ENCODE results near the gene CDSN. TPM values are rescaled to one million over a fixed set of nuclear protein-coding genes. Genes with fewer than 3 reads are reported as not detected.

CDSN gene
- total and polyA plus RNA-seq, 2 donors (not counting 1 experiment from before 2014, with no cell fraction given), result not detected

DNA sequence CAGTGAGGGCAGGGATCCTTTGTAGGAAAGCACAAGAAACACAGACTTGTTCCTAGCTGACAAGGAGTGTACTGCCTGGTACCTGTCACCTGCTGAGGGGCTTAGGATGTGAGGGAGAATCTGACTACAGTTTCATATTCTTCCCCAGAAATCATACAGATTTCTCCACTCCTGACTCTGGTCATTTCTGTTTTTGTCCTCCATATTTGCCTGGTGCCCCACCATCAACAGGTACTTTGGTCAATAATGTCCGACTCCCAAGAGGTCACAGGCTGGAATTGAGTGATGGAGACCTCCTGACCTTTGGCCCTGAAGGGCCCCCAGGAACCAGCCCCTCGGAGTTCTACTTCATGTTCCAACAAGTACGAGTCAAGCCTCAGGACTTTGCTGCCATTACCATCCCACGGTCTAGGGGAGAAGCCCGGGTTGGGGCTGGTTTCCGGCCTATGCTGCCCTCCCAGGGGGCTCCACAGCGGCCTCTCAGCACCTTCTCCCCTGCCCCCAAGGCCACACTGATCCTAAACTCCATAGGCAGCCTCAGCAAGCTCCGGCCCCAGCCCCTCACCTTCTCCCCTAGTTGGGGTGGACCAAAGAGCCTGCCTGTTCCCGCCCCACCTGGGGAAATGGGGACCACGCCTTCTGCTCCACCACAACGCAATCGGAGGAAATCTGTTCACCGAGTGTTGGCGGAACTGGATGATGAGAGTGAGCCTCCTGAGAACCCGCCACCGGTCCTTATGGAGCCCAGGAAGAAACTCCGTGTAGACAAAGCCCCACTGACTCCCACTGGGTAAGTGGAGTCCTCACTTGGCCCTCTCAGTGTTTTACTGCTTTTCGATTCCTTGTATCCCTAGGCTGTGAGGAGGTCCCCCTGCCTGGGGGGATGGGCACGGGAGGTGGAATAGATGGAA is 41.2 kb upstream of the CDSN start:
- Histone ChIP-seq H3K27ac (ENCODE audit: low read length in 2 of 2) (no peak overlapping the region), H3K79me2 (ENCODE audit: control insufficient read depth, insufficient read depth, low read length) (no peaks in the 10 kb centered on the region), H3K9me3 (ENCODE audit: control extremely low read depth in 1 of 3, control insufficient read depth in 2 of 3, insufficient read depth in 1 of 3, low read length in 2 of 3) (no peaks in the 10 kb centered on the region), H4K20me1 (ENCODE audit: control insufficient read depth, insufficient read depth, low read length, poor library complexity, severe bottlenecking) (no peaks in the 10 kb centered on the region), H3K9ac (ENCODE audit: low read length) (no peak overlapping the region), H3K4me2 (replicated peaks; ENCODE audit: low read depth, low read length, poor library complexity, severe bottlenecking) (no peak overlapping the region), H2AFZ (ENCODE audit: insufficient read depth, low read depth, low read length, poor library complexity, severe bottlenecking) (no peak overlapping the region), H3K36me3 (replicated peaks in 1 of 2; ENCODE audit: control extremely low read depth in 1 of 2, control insufficient read depth in 1 of 2, extremely low read depth in 1 of 2, insufficient read depth in 2 of 2, low read length in 1 of 2) (no peaks in the 10 kb centered on the region), H3K4me1 (ENCODE audit: control insufficient read depth in 2 of 2, insufficient read depth in 2 of 2, low read length in 2 of 2) (peaks cover 13 to 33% of the 10 kb centered on the region in 2 donors), H3K4me3 (ENCODE audit: control extremely low read depth in 1 of 5, extremely low read depth in 1 of 5, insufficient read depth in 1 of 5, low read depth in 2 of 5, low read length in 4 of 5) (no peak overlapping the region), H3K27me3 (replicated peaks in 1 of 4; ENCODE audit: control extremely low read depth in 1 of 4, control insufficient read depth in 3 of 4, insufficient read depth in 4 of 4, low read length in 3 of 4) (no peaks in the 10 kb centered on the region)
- TF ChIP-seq CTCF (IDR thresholded peaks at IDR 0.05) (no peak), EZH2 (IDR thresholded peaks at IDR 0.05; ENCODE audit: borderline replicate concordance, insufficient read depth, low read depth, low read length, poor library complexity, severe bottlenecking) (no peak)
- intact Hi-C loops (cut with micrococcal nuclease), result no loop called here
- no peak overlapping the region for H3K27ac Mint-ChIP-seq
- DNase-seq (no peak), ATAC-seq (ENCODE audit: low read depth) (no peak)
- CTCF ChIA-PET, result interaction anchor here (2.9 kb wide), 1 partner anchor 205 kb away, joined by 10 read pairs; no protein-coding TSS in a partner anchor
- no peaks in the 10 kb centered on the region for H3K9me3 Mint-ChIP-seq (ENCODE audit: insufficient read depth)
- H3K27me3 Mint-ChIP-seq, result no peaks in the 10 kb centered on the region
- H3K4me1 Mint-ChIP-seq, result peaks cover 47% of the 10 kb centered on the region
- POLR2A ChIA-PET, result interaction anchor here (0.6 kb wide), 2 partner anchors 198 to 665 kb away, joined by 3 read pairs; no protein-coding TSS in a partner anchor
- WGBS (ENCODE audit: insufficient coverage), result 96% methylated on average over 19 of the region's 19 CpGs
- H3K4me3 Mint-ChIP-seq, result no peak overlapping the region
